K562 (cell line): Measurements from ENCODE around the gene RARG. TPM values are rescaled to one million over a fixed set of nuclear protein-coding genes. Genes with fewer than 3 reads are reported as not detected.

Experiments
- ARID1B ChIP-seq: fragments of 450-650 bp; IDR thresholded peaks from 2 replicates; pipeline ENCODE4 v1.6.1; 2016; ENCODE audit warnings: antibody characterized with exemption, mild to moderate bottlenecking, inconsistent platforms
- ARID3B ChIP-seq: fragments of 250-450 bp; sonication (Bioruptor Pico); IDR thresholded peaks from 2 replicates; pipeline ENCODE4 v1.4.0; 2020; ENCODE audit warnings: borderline replicate concordance
- C11orf30 ChIP-seq: fragments of 450-650 bp; IDR thresholded peaks from 2 replicates; pipeline ENCODE4 v1.6.1; 2016; ENCODE audit warnings: low read depth, mild to moderate bottlenecking
- CREB3L1 ChIP-seq: fragments of 450-650 bp; IDR thresholded peaks from 2 replicates; pipeline ENCODE4 v1.6.1; 2014; ENCODE audit warnings: low read depth, mild to moderate bottlenecking, moderate library complexity, borderline replicate concordance
- DNMT1 ChIP-seq: fragments of 450-650 bp; IDR thresholded peaks from 2 replicates; pipeline ENCODE4 v1.6.1; 2016; ENCODE audit warnings: antibody characterized with exemption, mild to moderate bottlenecking
- ELF2 ChIP-seq: fragments of 250-450 bp; sonication (Bioruptor Pico); IDR thresholded peaks from 2 replicates; pipeline ENCODE4 v1.5.0; 2021; ENCODE audit warnings: mild to moderate bottlenecking
- FIP1L1 ChIP-seq: fragments of 200-400 bp; formaldehyde crosslinking; IDR thresholded peaks from 2 replicates; pipeline ENCODE4 v1.6.1; 2018; ENCODE audit warnings: mild to moderate bottlenecking, low read depth, low read length; ENCODE audit not compliant: poor library complexity, severe bottlenecking
- GATAD2B ChIP-seq: fragments of 450-650 bp; IDR thresholded peaks from 2 replicates; pipeline ENCODE4 v1.6.1; 2017; ENCODE audit warnings: mild to moderate bottlenecking, borderline replicate concordance
- HDAC8 ChIP-seq: fragments of 450-650 bp; IDR thresholded peaks from 2 replicates; pipeline ENCODE4 v1.6.1; 2016; ENCODE audit warnings: mild to moderate bottlenecking, missing genetic modification characterization, moderate library complexity, missing compliant biosample characterization
- KHSRP ChIP-seq: fragments of 450-650 bp; IDR thresholded peaks from 2 replicates; pipeline ENCODE4 v1.6.1; 2017
- MBD2 ChIP-seq: sonication (generic); IDR thresholded peaks from 2 replicates; pipeline ENCODE4 v1.6.1; 2016; ENCODE audit warnings: low read depth, borderline replicate concordance
- MTA1 ChIP-seq: fragments of 450-650 bp; IDR thresholded peaks from 2 replicates; pipeline ENCODE4 v1.6.1; 2017; ENCODE audit warnings: borderline replicate concordance
- MTA2 ChIP-seq: fragments of 450-650 bp; IDR thresholded peaks from 2 replicates; pipeline ENCODE4 v1.6.1; 2016; ENCODE audit warnings: low read depth
- NR1H2 ChIP-seq: sonication (generic); formaldehyde crosslinking; IDR thresholded peaks from 2 replicates; pipeline ENCODE4 v1.4.0; 2020; ENCODE audit warnings: mild to moderate bottlenecking, missing genetic modification reagents
- SFPQ ChIP-seq: fragments of 200-400 bp; formaldehyde crosslinking; IDR thresholded peaks from 2 replicates; pipeline ENCODE4 v1.6.1; 2017; ENCODE audit warnings: mild to moderate bottlenecking, low read depth, low read length, moderate library complexity
- SMAD3 ChIP-seq: fragments of 450-650 bp; formaldehyde crosslinking; conservative IDR thresholded peaks from 2 replicates; pipeline ENCODE4 v1.4.0; 2020; ENCODE audit warnings: mild to moderate bottlenecking
- ZBTB9 ChIP-seq: fragments of 450-650 bp; formaldehyde crosslinking; IDR thresholded peaks from 2 replicates; pipeline ENCODE4 v1.4.0; 2020; ENCODE audit warnings: mild to moderate bottlenecking, moderate library complexity
- ZFP30 ChIP-seq: fragments of 250-450 bp; sonication (Bioruptor Pico); IDR thresholded peaks from 2 replicates; pipeline ENCODE4 v1.8.0; 2022; ENCODE audit warnings: moderate library complexity, mild to moderate bottlenecking, inconsistent platforms, borderline replicate concordance
- ZNF384 ChIP-seq: IDR thresholded peaks from 2 replicates; pipeline ENCODE4 v1.6.1; 2012; ENCODE audit warnings: low read depth, low read length, improper control_type of control experiment
- ZNF449 ChIP-seq: fragments of 250-450 bp; sonication (Bioruptor Pico); IDR thresholded peaks from 2 replicates; pipeline ENCODE4 v1.8.0; 2022; ENCODE audit warnings: moderate library complexity, mild to moderate bottlenecking, inconsistent platforms
- polyA plus RNA-seq, 8 experiments: library from polyadenylated mRNA; depleted of rRNA in 4 of 8; stranded (reverse) in 5 of 8; unstranded in 3 of 8; fragments of >200 nt; fragmentation: Nextera tagmentation in 2 of 8; fragmentation: Illumina TruSeq in 1 of 8; extraction: Ambion mirVana in 2 of 8; extraction: Trizol in 1 of 8; gene quantifications; 2 replicates each; pipeline versions ENCODE4 v1.2.1 to v1.2.3, GENCODE V29; 2011 to 2014; ENCODE audit warnings: inconsistent platforms in 1 of 8, missing spikeins in 1 of 8
- total RNA-seq, 7 experiments: library from RNA; depleted of rRNA in 6 of 7; stranded (reverse); fragments of >200 nt in 6 of 7; fragmentation: Illumina TruSeq in 2 of 7; extraction: Trizol in 2 of 7; gene quantifications; 2 replicates each; pipeline versions ENCODE4 v1.2.1 to v1.2.3, GENCODE V29; 2011 to 2021; ENCODE audit warnings: low replicate concordance in 1 of 7

RARG gene
- total and polyA plus RNA-seq, 9 of the 15 experiments (the other 6 are each of a cell fraction or from before 2014, with no cell fraction given): 0.18 to 7.6 (median 3.8) TPM

- TF ChIP-seq HDAC8 (tag) (no peak), NR1H2 (CRISPR knock-in tag) (0 out of 2 replicates have a peak, but pooled peaks have one; percentile 24), ZFP30 (CRISPR knock-in tag) (no peak), MTA1 (peak; percentile 39; the same call in 1 of the 2 replicates), C11orf30 (no peak), FIP1L1 (no peak), MBD2 (no peak), ELF2 (0 out of 2 replicates have a peak, but pooled peaks have one; percentile 11), GATAD2B (peak; percentile 72; the same call in 1 of the 2 replicates), MTA2 (no peak), SMAD3 (CRISPR knock-in tag) (no peak), CREB3L1 (peak; percentile 79), SFPQ (no peak), KHSRP (no peak), ZNF449 (CRISPR knock-in tag) (no peak), ARID3B (CRISPR knock-in tag) (no peak), ARID1B (peak; percentile 47; the same call in 1 of the 2 replicates), ZBTB9 (no peak; the same call in 1 of the 2 replicates), DNMT1 (no peak), ZNF384 (no peak; the same call in 1 of the 2 replicates)
Measured at GRCh38 chr12:53221203-53222080, 10.6 kb downstream of the RARG start (continued).
